Mammary epithelial cell (primary cell): Measurements from ENCODE around the gene LDAH.

Experiments used
- EZH2 ChIP-seq: IDR thresholded peaks from 2 replicates; pipeline ENCODE4 v1.6.1; 2012; ENCODE audit warnings: low read length, inconsistent platforms, borderline replicate concordance
- TF ChIP-seq, protein P1 (sequence below), 2 donors: IDR thresholded peaks in 1 of 2; conservative IDR thresholded peaks in 1 of 2; 2 replicates each; pipeline ENCODE4 v1.5.1; 2011 to 2012; ENCODE audit warnings: inconsistent platforms in 2 of 2, low read length in 2 of 2, mild to moderate bottlenecking in 2 of 2, control low read depth in 1 of 2, low read depth in 1 of 2; ENCODE audit not compliant: insufficient read depth in 1 of 2; ENCODE audit errors: extremely low read depth in 1 of 2

DNA sequence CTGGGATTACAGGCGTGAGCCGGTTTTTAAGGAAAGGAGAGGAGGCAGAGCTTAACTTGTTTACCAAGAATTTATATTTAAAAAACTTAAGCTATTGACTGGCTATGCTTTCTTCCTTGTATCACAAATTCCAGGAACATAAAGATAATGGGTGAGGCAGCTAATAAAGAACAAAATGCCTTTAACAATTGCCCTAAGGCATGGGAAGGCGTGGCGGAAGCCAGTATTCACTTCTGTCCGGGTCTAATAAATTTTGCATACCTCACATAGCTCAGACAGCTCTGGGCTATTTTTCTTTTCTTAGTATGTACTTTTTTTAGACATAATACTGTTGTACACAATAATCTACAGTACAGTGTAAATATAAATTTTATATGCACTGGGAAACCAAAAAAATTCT is 1.0 kb upstream of the LDAH start:
- TF ChIP-seq, protein P1, sequence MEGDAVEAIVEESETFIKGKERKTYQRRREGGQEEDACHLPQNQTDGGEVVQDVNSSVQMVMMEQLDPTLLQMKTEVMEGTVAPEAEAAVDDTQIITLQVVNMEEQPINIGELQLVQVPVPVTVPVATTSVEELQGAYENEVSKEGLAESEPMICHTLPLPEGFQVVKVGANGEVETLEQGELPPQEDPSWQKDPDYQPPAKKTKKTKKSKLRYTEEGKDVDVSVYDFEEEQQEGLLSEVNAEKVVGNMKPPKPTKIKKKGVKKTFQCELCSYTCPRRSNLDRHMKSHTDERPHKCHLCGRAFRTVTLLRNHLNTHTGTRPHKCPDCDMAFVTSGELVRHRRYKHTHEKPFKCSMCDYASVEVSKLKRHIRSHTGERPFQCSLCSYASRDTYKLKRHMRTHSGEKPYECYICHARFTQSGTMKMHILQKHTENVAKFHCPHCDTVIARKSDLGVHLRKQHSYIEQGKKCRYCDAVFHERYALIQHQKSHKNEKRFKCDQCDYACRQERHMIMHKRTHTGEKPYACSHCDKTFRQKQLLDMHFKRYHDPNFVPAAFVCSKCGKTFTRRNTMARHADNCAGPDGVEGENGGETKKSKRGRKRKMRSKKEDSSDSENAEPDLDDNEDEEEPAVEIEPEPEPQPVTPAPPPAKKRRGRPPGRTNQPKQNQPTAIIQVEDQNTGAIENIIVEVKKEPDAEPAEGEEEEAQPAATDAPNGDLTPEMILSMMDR (conservative IDR thresholded peaks at IDR 0.05 in 1 of 2, IDR thresholded peaks at IDR 0.05 in 1 of 2; ENCODE audit: extremely low read depth in 1 of 2, insufficient read depth in 1 of 2, low read depth in 1 of 2, low read length in 2 of 2) = no peak
- no peak for TF ChIP-seq EZH2
